HG02588 (cell line): ENCODE data around the gene OR10H5.
"Not testable (repeated sequence)": the region's sequence is repeated elsewhere in the genome, so short reads cannot be mapped to it uniquely, and the experiment has no call there.

Source experiments
- ATAC-seq: cut with Tn5 transposase; IDR thresholded peaks from one replicate; pipeline ENCODE4 v1.9.1; 2021; ENCODE audit warnings: mild to moderate bottlenecking, moderate library complexity; ENCODE audit not compliant: unreplicated experiment

Gene OR10H5

GRCh38 chr19:15810335-15810734, 22.9 kb downstream of the OR10H5 start:
- no peak for ATAC-seq

GRCh38 chr19:15811476-15811875, 24.0 kb downstream of the OR10H5 start:
- ATAC-seq, result no peak

- ATAC-seq, result no peak
Measured at GRCh38 chr19:15812060-15812722, 24.7 kb downstream of the OR10H5 start.

- no peak for ATAC-seq
Measured at GRCh38 chr19:15813916-15814315, 26.5 kb downstream of the OR10H5 start.

GRCh38 chr19:15815306-15815705, 27.8 kb downstream of the OR10H5 start, which contains the start of gene OR10H1:
Gene OR10H1 (minus strand): TSS chr19:15815664. CDS start chr19:15808037, 7,627 bp downstream.
- ATAC-seq, result no peak

GRCh38 chr19:15820646-15821045, 33.2 kb downstream of the OR10H5 start:
- ATAC-seq, result no peak

- ATAC-seq, result no peak
Measured at GRCh38 chr19:15825753-15826152, 38.3 kb downstream of the OR10H5 start.

- no peak for ATAC-seq
Measured at GRCh38 chr19:15828121-15828610, 40.7 kb downstream of the OR10H5 start.

GRCh38 chr19:15828611-15829305, 41.3 kb downstream of the OR10H5 start:
- ATAC-seq, result not testable (repeated sequence)

GRCh38 chr19:15829306-15829698, 41.8 kb downstream of the OR10H5 start:
- no peak for ATAC-seq

- ATAC-seq, result no peak
Measured at GRCh38 chr19:15829786-15830185, 42.3 kb downstream of the OR10H5 start.

GRCh38 chr19:15831626-15832025, 44.2 kb downstream of the OR10H5 start:
- ATAC-seq, result no peak

GRCh38 chr19:15834232-15834631, 46.8 kb downstream of the OR10H5 start:
- not testable (repeated sequence) for ATAC-seq

GRCh38 chr19:15835565-15836329, 48.3 kb downstream of the OR10H5 start:
- ATAC-seq, result not testable (repeated sequence)

GRCh38 chr19:15836330-15837220, 49.1 kb downstream of the OR10H5 start:
- ATAC-seq, result peak; percentile 96

- ATAC-seq, result peak; percentile 3
Measured at GRCh38 chr19:15837221-15837731, 49.8 kb downstream of the OR10H5 start.

GRCh38 chr19:15838351-15838750, 50.9 kb downstream of the OR10H5 start:
- ATAC-seq, result no peak

GRCh38 chr19:15839888-15840287, 52.4 kb downstream of the OR10H5 start:
- ATAC-seq, result not testable (repeated sequence)

- no peak for ATAC-seq
Measured at GRCh38 chr19:15840833-15841232, 53.4 kb downstream of the OR10H5 start.

- ATAC-seq, result no peak
Measured at GRCh38 chr19:15841875-15842569, 54.6 kb downstream of the OR10H5 start.
